HG03095 (cell line): ENCODE measurements around the gene SLC38A6.

Experiments used
- ATAC-seq: cut with Tn5 transposase; IDR thresholded peaks from one replicate; pipeline ENCODE4 v1.9.1; 2021; ENCODE audit warnings: moderate library complexity; ENCODE audit not compliant: unreplicated experiment

The SLC38A6 gene

DNA sequence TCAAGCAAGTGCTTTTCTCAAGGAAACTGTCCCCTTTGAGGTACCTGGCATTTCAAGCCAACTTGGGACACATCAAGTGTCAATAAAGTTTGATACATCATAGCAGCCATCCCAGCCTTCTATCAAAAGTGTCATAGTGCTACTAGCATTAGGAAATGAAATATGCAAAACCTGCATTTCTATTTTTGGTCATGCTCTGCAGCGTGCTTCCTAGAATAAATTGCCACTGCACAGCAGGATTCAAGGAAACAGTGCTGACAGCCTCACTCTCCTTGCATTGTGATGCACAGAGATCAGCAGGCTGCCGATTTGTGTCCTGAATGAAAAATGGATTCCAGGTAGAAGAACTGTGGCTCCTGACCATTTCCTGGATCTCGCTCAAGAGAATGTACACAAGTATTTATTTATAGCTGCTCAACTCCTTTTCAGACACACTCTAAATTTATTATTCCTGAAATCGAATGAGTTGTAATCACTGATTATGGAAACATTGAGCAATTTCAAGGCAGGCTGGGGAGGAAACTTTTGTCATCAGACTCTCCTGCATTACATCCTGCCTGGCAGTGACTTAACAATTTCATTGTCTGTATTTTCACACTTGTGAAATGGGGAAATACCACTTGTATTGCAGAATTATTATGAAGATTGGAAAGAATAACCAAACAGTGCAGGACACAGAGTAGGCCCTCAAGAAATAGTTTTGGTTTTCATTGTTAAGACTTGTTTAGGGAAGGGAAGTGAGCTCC, 120.9 kb downstream of the SLC38A6 start:
- ATAC-seq, result no peak
